ENCODE measurements around the gene ANAPC2. TPM values are rescaled to one million over a fixed set of nuclear protein-coding genes. Genes with fewer than 3 reads are reported as not detected.
A peak's percentile ranks its signal among the peaks of the same experiment; 100 is the strongest.
"Not testable (repeated sequence)": the region's sequence is repeated elsewhere in the genome, so short reads cannot be mapped to it uniquely, and the experiment has no call there.

Gene ANAPC2
- total RNA-seq, 4 donors from 2014 or later = 37.7 to 118 (median 78.7) TPM

- Histone ChIP-seq H3K27ac (no peak overlapping the region), H3K4me3 (no peak overlapping the region), H3K27me3 (peaks cover 0 to 24% of the 10 kb centered on the region in 2 donors), H3K4me1 (peaks cover 0 to 8% (median 3%) of the 10 kb centered on the region in 4 donors), H3K36me3 (no peaks in the 10 kb centered on the region), H3K9me3 (no peaks in the 10 kb centered on the region)
- no peak for DNase-seq
- TF ChIP-seq CTCF (IDR thresholded peaks at IDR 0.05) = no peak
- TF ChIP-seq POLR2A (IDR thresholded peaks at IDR 0.05) = no peak
Observed at GRCh38 chr9:137138058-137138721, 50.2 kb downstream of the ANAPC2 start.

GRCh38 chr9:137136881-137137607 lies 51.3 kb downstream of the ANAPC2 start:
- Histone ChIP-seq H3K9me3 (no peaks in the 10 kb centered on the region), H3K27ac (no peak overlapping the region), H3K4me3 (no peak overlapping the region), H3K4me1 (peaks cover 0 to 8% (median 3%) of the 10 kb centered on the region in 4 donors), H3K27me3 (peaks cover 0 to 24% of the 10 kb centered on the region in 2 donors), H3K36me3 (no peaks in the 10 kb centered on the region)
- TF ChIP-seq CTCF (IDR thresholded peaks at IDR 0.05) = no peak
- no peak for TF ChIP-seq POLR2A (IDR thresholded peaks at IDR 0.05)
- DNase-seq = no peak

- H3K4me1 ChIP-seq = peaks cover 0 to 8% (median 3%) of the 10 kb centered on the region in 4 donors
- H3K27me3 ChIP-seq = peaks cover 0 to 24% of the 10 kb centered on the region in 2 donors
- H3K27ac ChIP-seq = no peak overlapping the region
- peak in 2 of 3 donors; percentile 67 to 68 for DNase-seq
- H3K36me3 ChIP-seq = no peaks in the 10 kb centered on the region
- no peaks in the 10 kb centered on the region for H3K9me3 ChIP-seq
- TF ChIP-seq POLR2A (IDR thresholded peaks at IDR 0.05) (no peak), CTCF (IDR thresholded peaks at IDR 0.05) (no peak)
- no peak overlapping the region for H3K4me3 ChIP-seq
Observed at GRCh38 chr9:137136261-137136880, 52.0 kb downstream of the ANAPC2 start.

DNA sequence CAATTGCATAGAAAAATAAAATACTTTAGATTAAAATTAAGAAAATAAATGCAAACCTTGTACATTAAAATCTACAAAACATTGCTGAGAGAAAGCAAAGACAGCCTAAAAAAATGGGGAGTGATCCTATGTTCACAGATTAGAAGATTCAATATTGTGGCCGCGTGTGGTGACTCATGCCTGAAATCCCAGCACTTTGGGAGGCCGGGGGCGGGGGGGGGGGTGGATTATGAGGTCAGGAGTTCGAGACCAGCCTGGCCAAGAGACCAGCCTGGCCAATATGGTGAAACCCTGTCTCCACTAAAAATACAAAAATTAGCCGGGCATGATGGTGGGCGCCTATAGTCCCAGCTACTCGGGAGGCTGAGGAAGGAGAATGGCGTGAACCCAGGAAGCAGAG lies 53.2 kb downstream of the ANAPC2 start:
- H3K4me1 ChIP-seq = peaks cover 0 to 11% (median 5%) of the 10 kb centered on the region in 4 donors
- not testable (repeated sequence) for DNase-seq, H3K27ac ChIP-seq, H3K4me3 ChIP-seq, H3K36me3 ChIP-seq, H3K9me3 ChIP-seq
- peaks cover 0 to 18% of the 10 kb centered on the region in 2 donors for H3K27me3 ChIP-seq

- DNase-seq = no peak
- peaks cover 0 to 7% (median 3%) of the 10 kb centered on the region in 4 donors for H3K9me3 ChIP-seq
- no peak overlapping the region for H3K27ac ChIP-seq
- no peaks in the 10 kb centered on the region for H3K36me3 ChIP-seq
- peaks cover 0 to 16% (median 6%) of the 10 kb centered on the region in 4 donors for H3K4me1 ChIP-seq
- no peak overlapping the region for H3K4me3 ChIP-seq
- H3K27me3 ChIP-seq = peaks cover 0 to 18% of the 10 kb centered on the region in 2 donors
- no peak for TF ChIP-seq POLR2A (IDR thresholded peaks at IDR 0.05)
Observed at GRCh38 chr9:137134191-137134590, 54.2 kb downstream of the ANAPC2 start.

DNA sequence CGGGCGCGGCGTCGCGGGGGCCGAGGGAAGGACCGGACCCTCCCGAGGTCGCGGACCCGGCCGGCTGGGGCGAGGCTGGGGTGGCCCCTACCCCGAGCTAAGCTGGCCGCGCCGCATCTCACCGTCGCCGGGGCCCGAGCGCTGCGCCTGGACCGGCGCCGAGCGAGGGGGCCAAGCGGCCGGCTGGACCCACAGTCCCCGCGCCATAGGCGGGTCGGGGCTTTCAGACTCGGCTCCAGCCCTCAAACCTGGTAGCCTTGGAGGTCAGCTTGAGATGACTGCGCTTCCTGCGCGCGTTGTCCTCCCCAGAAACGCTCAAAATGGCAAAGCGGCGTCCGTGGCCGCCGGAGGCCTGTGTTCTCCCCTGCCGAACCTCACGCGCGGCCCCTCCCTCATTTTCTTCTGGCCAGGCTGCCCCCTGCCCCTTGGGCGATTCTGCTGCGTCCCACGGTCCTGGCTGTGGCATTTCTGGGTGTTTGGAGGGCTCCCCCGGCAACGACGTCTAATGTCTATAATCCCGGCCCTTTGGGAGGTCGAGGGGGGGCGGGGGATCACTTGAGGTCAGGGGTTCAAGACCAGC lies 58.1 kb downstream of the ANAPC2 start:
- no peak for TF ChIP-seq CTCF (IDR thresholded peaks at IDR 0.05)
- no peak for TF ChIP-seq POLR2A (IDR thresholded peaks at IDR 0.05)
- no peak for DNase-seq
- H3K27ac ChIP-seq = peak overlapping the region; percentile 62 to 86 (median 83)

More for the DNA sequence above, 58.1 kb downstream of the ANAPC2 start:
- peak overlapping the region; percentile 63 to 94 (median 86) for H3K4me3 ChIP-seq
- peaks cover 0 to 38% (median 23%) of the 10 kb centered on the region in 4 donors for H3K4me1 ChIP-seq
- no peaks in the 10 kb centered on the region for H3K36me3 ChIP-seq
- peaks cover 0 to 7% (median 3%) of the 10 kb centered on the region in 4 donors for H3K9me3 ChIP-seq
- no peaks in the 10 kb centered on the region for H3K27me3 ChIP-seq
